Dermis microvascular lymphatic vessel endothelial cell (primary cell): ENCODE data around the gene DNAH10. TPM values are rescaled to one million over a fixed set of nuclear protein-coding genes. Genes with fewer than 3 reads are reported as not detected.
"Not testable (repeated sequence)": the region's sequence is repeated elsewhere in the genome, so short reads cannot be mapped to it uniquely, and the experiment has no call there.

ENCODE experiments used
- DNase-seq, 2 donors: peaks; one replicate each; pipeline versions ENCODE4 v3.0.0 to v3.0.0-alpha.2; 2010; ENCODE audit warnings: low read depth in 2 of 2
- total RNA-seq: library from RNA; depleted of rRNA; stranded (reverse); fragments of >200 nt; gene quantifications from 2 replicates; pipeline ENCODE4 v1.2.1, GENCODE V29; 2014

The DNAH10 gene
- total RNA-seq, 1 donor from 2014 or later: under 0.01 TPM

DNA sequence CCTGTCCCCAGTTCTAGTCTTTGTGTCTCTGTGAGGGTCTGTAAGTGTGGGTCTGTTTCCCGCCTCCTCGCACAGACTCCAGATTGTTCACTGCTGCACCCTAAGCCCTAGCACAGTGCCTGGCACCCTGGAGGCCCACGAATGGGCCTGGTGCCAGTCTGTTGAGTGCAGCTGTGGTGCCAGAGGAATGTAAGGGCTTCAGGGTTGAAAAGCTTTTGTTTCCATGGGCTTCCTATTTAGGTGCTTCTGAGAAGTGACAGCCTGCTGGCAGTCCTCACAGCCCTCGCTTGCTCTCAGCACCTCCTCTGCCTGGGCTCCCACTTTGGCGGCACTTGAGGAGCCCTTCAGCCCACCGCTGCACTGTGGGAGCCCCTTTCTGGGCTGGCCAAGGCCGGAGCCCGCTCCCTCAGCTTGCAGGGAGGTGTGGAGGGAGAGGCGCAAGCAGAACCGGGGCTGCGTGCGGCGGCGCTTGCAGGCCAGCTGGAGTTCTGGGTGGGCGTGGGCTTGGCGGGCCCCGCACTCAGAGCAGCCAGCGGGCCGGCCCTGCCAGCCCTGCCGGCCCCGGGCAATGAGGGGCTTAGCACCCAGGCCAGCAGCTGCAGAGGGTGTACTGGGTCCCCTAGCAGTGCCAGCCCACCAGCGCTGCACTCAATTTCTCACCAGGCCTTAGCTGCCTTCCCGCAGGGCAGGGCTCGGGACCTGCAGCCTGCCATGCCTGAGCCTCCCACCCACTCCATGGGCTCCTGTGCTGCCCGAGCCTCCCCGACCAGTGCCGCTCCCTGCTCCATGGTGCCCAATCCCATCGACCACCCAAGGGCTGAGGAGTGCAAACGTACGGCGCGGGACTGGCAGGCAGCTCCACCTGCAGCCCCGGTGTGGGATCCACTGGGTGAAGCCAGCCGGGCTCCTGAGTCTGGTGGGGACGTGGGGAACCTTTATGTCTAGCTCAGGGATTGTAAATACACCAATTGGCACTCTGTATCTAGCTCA is 184.7 kb downstream of the DNAH10 start:
- DNase-seq: not testable (repeated sequence)

- not testable (repeated sequence) for DNase-seq
Measured at GRCh38 chr12:123947531-123947930, 185.4 kb downstream of the DNAH10 start.

DNA sequence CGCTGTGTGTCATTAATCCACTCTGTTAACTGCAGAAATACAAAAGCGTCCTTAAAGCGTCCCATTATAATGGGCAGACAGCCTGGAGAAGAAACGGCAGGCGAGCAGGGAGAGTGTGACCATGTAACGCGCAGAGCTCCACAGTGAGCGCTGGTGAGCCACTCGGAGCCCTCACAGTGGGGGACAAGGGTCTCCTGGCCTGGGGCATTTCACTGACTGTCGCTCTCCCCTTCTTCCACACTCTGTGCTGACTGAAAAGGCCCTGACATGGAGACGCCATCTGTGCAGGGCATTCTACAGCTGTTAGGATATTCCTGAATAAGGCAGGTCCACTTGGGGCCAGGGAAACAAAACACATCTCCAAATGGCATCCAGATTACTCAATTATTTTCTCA is 186.3 kb downstream of the DNAH10 start:
- DNase-seq: no peak

DNA sequence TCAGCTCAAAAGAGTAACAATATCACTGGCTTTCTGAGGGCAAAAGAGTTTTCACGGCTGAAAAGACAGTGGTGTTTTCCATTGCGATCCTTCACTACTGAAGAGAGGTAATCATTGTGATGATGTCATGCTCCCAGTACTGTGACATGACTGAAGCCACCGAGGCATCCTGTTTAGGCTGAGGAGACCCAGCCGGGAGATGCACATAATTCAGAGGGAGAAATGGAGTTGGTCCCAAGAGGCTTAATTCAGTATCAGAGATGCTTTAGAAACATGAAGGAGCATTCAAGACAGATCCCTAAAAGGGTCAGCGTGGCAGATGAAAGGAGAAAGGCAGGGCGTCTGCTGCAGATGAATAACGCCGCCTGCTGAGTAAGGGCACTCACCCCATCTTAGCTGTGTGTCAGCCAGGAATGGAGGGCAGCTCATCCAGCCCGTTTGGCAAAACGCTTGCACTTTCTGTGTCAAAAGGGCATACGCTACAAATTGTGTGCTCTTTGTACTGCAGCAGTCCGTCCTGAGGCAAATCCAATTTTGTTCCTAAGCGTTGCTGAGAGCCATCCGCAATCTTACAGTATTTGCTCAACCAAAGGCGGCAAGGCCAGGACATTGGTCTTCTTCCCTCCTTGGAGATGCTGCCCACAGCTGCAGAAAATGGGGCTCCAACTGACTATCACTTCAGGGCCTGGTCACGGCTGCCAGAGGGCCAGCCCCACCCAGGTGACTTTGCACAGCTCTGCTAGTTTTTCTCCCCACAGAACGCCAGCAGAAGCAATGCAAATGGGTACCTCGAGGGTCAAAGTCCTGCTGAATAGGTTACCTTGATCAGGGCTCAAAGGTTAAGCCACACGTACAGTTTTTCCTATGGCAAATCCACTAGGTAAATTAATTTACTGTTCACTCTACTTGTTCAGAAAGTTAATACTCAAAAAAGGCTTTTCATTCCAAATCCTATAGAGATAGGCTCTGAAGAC is 187.0 kb downstream of the DNAH10 start:
- DNase-seq: no peak

GRCh38 chr12:123949770-123950165 is 187.7 kb downstream of the DNAH10 start:
- DNase-seq: no peak

- DNase-seq: no peak
Measured at GRCh38 chr12:123950476-123951349, 188.6 kb downstream of the DNAH10 start.

DNA sequence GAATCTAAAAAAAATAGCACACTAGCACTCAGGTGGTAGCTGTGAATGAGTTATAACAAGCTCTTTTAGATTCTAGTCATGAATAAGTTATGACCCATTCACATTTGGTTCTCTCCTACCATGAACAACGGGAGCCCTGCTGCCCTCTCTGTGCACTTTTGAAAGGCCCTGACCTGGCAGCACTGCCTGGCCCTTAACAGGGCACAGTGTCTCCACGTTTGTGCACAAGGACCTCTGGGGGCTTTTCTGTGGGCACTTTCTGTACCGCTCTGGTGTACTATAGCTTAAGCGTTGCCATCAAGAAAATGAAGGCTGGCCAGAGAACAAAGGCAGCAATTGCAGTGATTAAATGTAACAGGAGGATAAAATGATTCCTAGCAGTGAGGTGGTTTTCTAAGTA is 189.4 kb downstream of the DNAH10 start:
- DNase-seq: no peak

DNA sequence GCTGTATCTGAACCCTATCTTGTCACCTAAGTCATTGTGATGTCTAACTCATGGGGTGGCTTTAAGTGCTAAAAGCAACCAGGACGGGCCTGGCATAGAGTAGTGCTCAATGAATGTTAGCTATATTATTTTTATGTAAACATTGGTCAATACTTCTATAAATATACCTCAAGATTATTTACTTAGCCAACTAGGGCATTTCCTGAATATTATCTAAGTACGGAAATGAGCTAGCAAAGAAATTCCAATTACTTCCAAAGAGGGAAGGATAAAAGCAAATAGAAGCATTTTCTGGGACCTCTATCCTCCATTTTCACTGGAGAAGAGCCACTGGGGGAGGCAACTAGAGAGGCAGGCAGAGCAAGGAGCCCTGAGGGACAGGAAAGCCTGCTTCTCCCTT is 189.9 kb downstream of the DNAH10 start:
- DNase-seq: peak in 1 of 2 donors; percentile 7

GRCh38 chr12:123954647-123955350 is 192.7 kb downstream of the DNAH10 start:
- DNase-seq: no peak

DNA sequence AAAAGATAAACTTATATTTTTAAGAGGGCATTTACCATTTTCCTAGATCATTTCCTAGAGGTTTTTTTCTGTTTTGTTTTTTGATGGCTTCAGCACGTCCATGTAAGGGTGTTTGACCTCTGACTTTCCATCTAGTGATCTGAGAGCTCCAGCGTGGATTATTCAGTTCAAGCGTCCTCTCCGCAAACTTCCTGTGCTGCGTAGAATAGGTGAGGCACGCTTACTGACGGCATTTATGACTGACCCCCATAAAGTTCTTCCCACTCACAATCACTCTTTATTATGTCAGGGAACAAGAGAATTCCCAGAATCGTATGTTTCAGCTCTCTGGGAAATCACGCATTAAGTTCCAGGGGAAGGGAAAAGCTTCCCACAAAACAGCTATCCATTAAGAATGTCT is 194.1 kb downstream of the DNAH10 start:
- DNase-seq: no peak

GRCh38 chr12:123957196-123957595 is 195.1 kb downstream of the DNAH10 start:
- DNase-seq: no peak

GRCh38 chr12:123958462-123958861 is 196.4 kb downstream of the DNAH10 start:
- no peak for DNase-seq

- DNase-seq: no peak
Measured at GRCh38 chr12:123958876-123959275, 196.8 kb downstream of the DNAH10 start.

DNA sequence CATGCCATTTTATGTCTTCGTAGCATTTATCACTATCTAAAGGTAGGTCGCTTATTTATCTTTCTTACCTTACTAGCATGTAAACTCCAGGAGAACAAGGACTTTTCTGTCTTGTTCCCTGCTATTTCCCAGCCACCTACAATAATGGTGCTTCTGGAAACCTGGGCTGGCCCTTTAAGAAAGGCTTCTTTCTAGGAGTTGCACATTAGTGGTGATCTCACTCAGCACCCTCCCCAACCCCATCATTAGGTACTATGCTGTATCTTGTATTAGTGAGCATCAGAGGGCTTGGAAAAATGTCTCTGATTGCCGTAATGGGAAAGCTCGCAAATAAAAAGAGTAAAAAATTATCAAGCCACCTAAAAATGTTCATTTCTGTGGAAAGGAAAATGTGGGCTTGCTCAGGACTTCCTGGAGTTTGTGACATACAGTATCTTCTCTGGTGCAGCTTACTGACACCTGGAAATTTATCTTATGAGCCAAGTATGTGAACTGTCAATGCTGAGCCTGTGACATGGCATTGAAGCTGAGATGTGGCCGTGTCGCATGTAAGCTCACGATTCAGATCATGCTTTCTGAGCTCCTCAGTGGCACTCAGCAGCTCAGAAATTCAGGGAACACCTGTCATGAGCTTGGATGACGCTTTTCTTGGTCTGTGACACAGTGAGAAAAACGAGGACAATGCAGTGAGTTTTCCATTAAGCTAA is 198.1 kb downstream of the DNAH10 start:
- DNase-seq: no peak

- DNase-seq: no peak
Measured at GRCh38 chr12:123960856-123961255, 198.8 kb downstream of the DNAH10 start.

DNA sequence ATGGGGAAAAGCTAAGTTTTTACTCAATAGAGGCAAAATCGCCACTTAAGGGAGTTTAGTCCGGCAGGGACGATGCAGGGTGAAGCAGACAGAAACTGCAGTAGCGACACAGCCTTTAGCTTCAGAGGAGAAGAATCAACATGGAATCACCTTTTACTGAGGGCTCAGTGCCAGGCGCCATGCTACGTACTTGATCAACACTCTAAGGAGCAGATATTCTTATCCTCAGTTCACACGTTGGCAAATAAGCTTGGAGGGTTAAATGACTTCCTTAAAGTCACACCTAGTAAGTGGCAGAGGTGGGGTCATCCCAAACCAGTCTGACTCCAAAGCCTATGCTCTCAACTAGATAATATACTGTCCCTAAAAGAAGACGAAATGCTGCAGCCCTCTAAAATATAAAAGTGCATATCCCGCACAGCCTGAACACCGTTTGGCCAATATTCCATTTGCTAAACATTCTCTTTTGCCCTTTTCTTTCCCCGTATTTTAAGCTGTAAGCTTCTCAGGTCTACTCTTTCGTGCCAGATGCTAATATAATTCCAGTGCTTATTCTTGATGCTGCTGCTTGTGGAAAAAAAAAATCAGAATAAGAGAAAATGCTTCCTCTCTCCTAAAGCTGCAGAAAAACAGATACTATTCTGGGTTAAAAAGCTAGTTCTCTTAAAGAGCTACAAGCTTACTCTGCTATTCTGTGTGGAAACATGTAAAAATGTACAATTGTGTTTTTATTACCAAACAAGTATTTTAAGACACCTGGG is 199.7 kb downstream of the DNAH10 start:
- DNase-seq: no peak

DNA sequence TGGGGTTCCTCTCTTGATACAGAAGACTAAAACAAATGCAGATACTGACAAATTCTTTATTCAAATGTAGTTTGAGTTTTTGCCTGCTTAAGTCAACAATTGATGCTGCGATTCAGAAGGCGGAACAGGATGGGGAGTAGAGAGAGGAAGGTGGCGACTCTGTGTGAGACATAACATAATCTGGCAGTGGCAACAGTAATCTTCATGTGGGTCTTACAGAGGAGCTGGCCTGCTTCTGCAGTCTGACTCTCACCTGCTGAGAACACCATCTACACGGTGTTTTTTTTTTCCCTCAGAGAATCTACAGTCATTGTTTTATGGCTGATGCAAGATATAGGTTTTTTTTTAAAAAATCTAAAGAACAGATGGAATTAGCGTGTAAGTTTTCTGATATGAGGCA is 200.4 kb downstream of the DNAH10 start:
- no peak for DNase-seq

DNA sequence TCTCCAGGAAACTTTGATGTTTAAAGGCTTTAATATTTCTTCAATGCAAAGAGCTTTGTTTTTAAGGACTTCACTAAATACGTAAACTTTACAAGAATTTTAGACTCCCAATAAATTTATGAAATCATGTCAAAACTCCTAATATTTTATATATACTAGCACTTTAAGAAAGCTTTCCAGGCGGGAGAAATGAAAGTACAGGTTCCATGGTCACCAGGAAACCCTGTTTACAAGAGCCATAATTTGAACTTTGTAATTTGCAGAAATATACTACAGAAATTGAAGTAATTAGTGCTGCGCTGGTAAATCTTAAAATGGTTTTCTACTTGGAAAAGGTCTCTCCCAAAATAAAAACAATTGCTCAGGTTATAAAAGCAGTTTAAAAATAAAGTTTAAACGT is 201.7 kb downstream of the DNAH10 start:
- DNase-seq: no peak

DNA sequence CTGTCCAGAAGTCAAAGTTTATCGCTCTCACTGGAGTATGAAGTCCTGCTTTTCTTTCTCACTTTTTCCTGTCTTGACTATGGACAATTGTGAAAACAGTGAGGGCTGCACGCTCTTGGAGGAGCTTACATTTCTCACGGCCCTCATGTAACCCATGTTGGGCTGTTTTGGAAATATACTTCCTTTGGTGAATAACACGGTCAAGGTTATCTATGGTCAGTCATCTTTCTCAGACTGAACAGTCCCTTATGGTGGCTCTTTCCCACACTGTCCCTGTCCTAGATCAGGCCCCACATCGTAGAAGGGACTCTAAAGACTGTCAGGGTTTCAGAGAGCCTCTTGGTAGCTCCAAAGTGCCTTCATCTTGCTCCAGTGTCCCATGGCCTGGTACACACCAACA is 203.3 kb downstream of the DNAH10 start:
- no peak for DNase-seq
